Stimulated activated CD4-positive, alpha-beta T cell treated with anti-CD3 and anti-CD28 coated beads, Interleukin-4, amount 100 ng/mL, for 1 hour (primary cell): ENCODE measurements around the gene DDX52.
A peak's percentile ranks its signal among the peaks of the same experiment; 100 is the strongest.

Source experiments
- DNase-seq: peaks from one replicate; pipeline ENCODE4 v3.0.0-alpha.2; 2020

DDX52 gene

DNA sequence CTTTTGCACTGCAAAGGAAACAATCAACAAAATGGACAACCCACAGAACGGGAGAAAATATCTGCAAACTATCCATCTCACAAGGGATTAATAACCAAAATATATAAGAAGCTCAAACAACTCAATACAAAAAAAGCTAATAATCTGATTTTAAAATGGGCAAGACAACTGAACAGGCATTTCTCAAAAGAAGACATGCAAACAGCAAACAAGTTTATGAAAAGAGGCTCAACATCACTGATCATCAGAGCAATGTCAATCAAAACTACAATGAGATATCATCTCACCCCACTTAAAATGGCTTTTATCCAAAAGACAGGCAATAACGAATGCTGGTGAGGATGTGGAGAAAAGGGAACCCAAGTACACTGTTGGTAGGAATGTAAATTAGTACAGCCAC, 68.8 kb downstream of the DDX52 start:
- DNase-seq, result no peak

DNA sequence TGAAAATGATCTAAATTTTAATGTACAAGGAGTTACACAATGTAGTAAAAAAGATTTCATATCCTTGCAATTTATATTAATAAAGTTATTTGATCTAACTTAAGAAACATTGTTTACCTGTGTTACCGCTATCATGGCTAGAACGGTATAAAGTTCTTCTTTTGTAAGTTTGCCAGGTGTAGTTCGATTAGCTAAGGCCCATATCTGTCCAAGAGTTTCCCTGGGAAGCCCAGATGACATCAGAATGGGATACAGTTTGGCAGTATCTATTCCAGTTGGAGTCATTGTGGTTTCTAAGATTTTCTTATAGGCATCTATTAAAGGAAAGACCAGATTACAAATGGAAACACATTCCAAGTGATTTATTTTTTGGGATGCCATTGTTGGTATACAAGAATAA, 71.6 kb downstream of the DDX52 start:
- no peak for DNase-seq

DNA sequence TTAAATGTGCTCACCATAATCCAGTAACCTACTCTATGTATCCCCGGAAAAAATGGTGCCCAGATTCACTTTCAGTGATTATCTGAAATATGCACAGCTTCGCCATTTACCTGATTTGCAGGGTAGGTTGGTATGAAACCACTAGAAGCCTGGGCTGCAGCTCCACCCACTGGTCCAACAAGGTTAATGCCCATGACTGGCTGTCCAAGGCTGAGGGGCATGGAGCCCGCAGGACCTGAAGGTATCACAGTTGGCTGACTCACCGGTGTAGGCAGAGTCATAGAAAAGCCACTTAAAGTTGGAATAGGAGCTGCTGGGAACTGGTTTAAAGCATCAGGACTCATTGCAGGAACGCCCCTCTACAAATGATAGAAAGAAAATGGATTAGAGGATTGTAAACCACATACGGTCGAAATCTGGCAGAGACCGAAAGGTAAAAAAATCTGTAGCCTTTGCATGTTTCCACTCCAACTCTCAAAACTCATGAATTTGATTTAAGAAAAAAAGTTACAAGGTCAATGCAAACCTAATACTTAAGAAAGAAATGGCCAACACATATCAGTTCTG, 72.6 kb downstream of the DDX52 start:
- DNase-seq, result peak; percentile 21

DNA sequence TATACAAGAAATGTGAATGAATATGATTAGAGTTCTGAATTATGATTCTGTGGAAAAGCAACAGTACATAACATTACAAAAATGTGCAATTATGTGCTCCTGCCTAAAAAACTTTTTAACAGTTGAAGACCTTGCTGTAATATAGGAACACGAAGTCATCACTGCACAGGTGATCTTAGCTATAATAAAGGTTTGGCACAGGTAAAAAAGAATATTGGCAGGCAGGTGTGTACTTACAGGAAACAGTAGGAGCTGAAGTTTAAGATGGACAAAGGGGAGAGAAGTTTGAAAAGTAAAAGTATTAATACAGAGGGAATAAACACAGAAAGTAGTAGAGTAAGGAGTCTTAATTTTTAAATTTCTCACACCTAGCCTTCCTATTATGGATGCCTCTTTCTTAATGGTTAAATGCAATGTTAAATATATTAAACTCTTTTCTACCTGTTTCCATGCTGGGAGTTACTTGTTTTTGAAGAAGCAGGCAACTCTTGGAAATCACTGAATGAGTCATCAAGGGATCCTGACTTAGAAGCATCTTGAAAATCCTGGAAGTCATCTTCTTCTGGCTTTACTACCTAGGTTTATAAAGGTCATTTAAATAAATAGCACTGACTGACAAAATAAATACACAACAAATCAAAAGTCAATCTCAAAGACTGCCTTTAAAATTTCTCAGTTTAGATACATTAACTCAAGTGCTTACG, 74.7 kb downstream of the DDX52 start:
- no peak for DNase-seq

DNA sequence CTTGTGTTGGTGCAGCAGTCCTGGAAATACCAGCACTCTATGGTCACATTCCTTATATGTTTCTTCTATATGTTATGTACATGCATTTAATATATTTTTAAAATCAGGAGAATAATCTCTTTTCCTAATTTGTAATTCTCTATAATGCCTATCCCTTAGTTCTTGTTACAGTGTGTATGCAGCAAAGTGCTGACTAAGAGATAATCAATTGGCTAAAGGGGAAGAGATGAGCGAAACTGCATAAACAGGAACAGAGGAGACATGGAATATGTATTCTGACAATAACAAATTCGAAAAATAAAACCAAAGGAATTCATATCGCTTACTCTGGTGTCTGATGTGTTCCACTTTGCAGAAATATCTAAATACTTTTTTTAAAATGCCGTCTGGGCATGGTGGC, 75.7 kb downstream of the DDX52 start:
- DNase-seq, result no peak

DNA sequence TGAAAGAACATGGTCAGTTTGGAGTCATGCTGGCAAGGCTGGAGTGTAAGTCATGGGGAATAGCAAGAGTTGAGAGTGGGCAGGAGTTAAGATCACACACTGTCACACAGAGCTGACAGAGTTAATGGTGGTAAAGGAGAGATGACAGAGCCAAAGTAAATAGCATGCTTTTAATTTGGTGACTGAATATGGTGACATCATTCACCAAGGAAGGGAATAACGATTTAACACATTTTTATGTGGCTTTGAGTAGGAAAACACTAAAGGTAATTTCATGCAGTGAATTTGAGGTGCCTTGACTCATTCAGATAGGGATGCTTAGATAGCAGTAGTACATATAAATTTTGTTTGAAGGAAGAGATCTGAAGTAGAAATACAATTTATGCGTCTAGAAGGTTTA, 76.1 kb downstream of the DDX52 start:
- DNase-seq, result no peak

DNA sequence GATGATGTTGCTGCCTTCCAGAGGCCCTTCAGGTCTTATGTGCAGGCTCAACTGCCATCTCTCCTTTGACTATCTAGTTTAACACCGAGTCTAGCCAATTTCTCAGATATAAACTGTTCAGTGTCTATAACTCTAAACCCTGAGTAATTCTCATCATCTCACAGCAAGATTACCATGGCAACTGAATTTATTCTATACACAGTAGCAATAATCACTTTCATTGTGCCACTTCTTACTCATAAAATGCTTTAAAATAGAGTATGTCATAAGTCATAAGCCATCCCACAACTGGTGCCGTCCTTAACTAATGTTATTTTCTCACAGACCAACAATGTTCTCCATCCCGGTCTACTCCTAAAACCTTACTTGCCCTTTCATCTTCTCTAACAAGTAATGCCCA, 79.0 kb downstream of the DDX52 start:
- no peak for DNase-seq

DNA sequence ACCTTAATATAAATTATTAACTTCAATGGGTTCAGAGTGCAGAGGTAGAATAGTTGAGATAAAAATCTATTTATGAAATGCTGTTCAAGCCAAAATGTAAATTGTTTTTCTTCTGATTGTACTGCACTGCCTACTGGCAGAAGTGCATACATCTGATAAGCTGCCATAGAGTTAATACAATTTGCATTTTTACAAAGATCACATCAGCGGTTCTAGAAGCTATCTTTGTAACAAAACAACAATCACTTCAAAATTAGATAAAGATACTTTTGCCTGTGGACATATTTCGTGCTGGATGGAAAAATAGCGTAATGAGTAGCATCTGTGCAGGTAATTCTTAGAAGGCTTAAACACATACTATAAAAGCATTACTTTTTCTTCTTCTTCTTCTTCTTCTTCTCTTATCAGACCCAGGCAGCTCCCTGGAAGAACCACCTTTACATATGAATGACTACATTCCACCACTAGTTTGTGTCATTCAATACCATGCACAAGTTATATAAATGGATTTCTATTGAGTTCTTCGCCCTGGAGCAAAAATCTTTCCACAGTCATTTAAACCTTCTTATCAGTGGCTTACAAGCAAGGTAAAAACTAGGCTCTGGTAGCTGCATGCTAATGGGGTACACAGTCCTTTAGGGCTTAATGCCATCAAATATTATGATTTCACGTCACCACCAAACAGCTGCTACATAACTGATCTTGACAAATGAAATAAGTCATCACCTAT, 81.1 kb downstream of the DDX52 start:
- DNase-seq, result no peak
